ENCODE results near the gene RBMS2.

- TF ChIP-seq CTCF (IDR thresholded peaks at IDR 0.05) (no peak), POLR2AphosphoS5 (IDR thresholded peaks at IDR 0.05) (no peak)
Observed at GRCh38 chr12:56479625-56480024, 42.0 kb upstream of the RBMS2 start.
